Adrenal gland (tissue), 12 donors: ENCODE measurements around the gene XRCC1. TPM values are rescaled to one million over a fixed set of nuclear protein-coding genes. Genes with fewer than 3 reads are reported as not detected.

Source experiments
- DNase-seq, 7 donors: peaks; one replicate each; pipeline ENCODE4 v3.0.0-alpha.2; 2019 to 2020
- H3K27ac ChIP-seq, 5 donors: fragments of 200-600 bp; sonication (generic) in 4 of 5; 1 replicate in 3 of 5; 2 replicates in 2 of 5; pipeline versions ENCODE4 v1.5.1 to v1.8.0; 2016 to 2020; ENCODE audit warnings: mild to moderate bottlenecking in 1 of 5
- H3K27me3 ChIP-seq: fragments of 200-600 bp; 2 replicates; pipeline ENCODE4 v1.8.0; 2021
- H3K36me3 ChIP-seq, 2 donors: fragments of 200-600 bp; replicated peaks in 1 of 2; 1 replicate in 1 of 2; 2 replicates in 1 of 2; pipeline versions ENCODE4 v1.5.1 to v1.8.0; 2018 to 2022
- H3K4me1 ChIP-seq, 2 donors: fragments of 200-600 bp; replicated peaks in 1 of 2; 1 replicate in 1 of 2; 2 replicates in 1 of 2; pipeline versions ENCODE4 v1.5.1 to v1.8.0; 2018 to 2021
- H3K4me3 ChIP-seq, 4 donors: fragments of 200-600 bp; sonication (generic) in 3 of 4; one replicate each; pipeline ENCODE4 v1.5.1; 2016 to 2018
- H3K9me3 ChIP-seq, 3 donors: fragments of 200-600 bp; sonication (generic) in 1 of 3; replicated peaks in 1 of 3; 1 replicate in 2 of 3; 2 replicates in 1 of 3; pipeline versions ENCODE4 v1.5.1 to v1.8.0; 2016 to 2021
- CTCF ChIP-seq, 6 experiments: fragments of 450-650 bp in 4 of 6; fragments of 200-600 bp in 2 of 6; sonication (generic) in 1 of 6; IDR thresholded peaks; 1 replicate in 5 of 6; 2 replicates in 1 of 6; pipeline versions ENCODE4 v1.5.1 to v1.8.0; 2016 to 2021; ENCODE audit warnings: antibody characterized with exemption in 6 of 6, mild to moderate bottlenecking in 2 of 6, moderate library complexity in 1 of 6
- POLR2A ChIP-seq, 2 donors: fragments of 450-650 bp; IDR thresholded peaks; one replicate each; pipeline ENCODE4 v1.6.1; 2017; ENCODE audit warnings: antibody characterized with exemption in 2 of 2, mild to moderate bottlenecking in 2 of 2, moderate library complexity in 1 of 2
- WGBS, 4 donors: extraction: QIAGEN DNeasy Blood & Tissue Kit in 2 of 4; methylation state at CpG; one replicate each; pipeline versions ENCODE4 v1.1.5 to v1.1.7; 2013 to 2017; 5-methylcytosine and 5-hydroxymethylcytosine counted together
- intact Hi-C, 2 donors: fragments of 100-400 bp; cut with DNase I; formaldehyde crosslinking; loops; one replicate each; pipeline versions ENCODE4 v1.14.1 to v1.15.0; 2022 to 2023
- polyA plus RNA-seq, 3 donors: library from polyadenylated mRNA; stranded (reverse); fragments of 200-250 nt in 2 of 3; fragments of 350-450 nt in 1 of 3; fragmentation: Illumina TruSeq in 1 of 3; extraction: RNeasy Lipid Tissue Mini Kit (QIAGEN cat#74804) in 1 of 3; gene quantifications; one replicate each; pipeline ENCODE4 v1.2.3, GENCODE V29; 2013 to 2014
- total RNA-seq, 9 donors: library from RNA; depleted of rRNA in 4 of 9; stranded (reverse); fragments of >200 nt in 4 of 9; fragments of 120-200 nt in 1 of 9; fragmentation: NEBNext Ultra II Directional in 1 of 9; extraction: Animal tissue kit (Norgen Biotek cat#: 25700) in 1 of 9; gene quantifications; one replicate each; pipeline versions ENCODE4 v1.1.0 to v1.2.4, GENCODE V29; 2013 to 2023
- donor health status: healthy with polysubstance abuse.
- donor health status: Bipolar disorder and iron deficiency.
- donor health status: DM: yes; HTN: yes; CAD: no.
- donor health status: DM: no; HTN: no; CAD: no.
- donor health status: DM: no; HTN: no; CAD: no.
- donor health status: DM: yes; HTN: yes; CAD: no.

The XRCC1 gene
- total and polyA plus RNA-seq, 12 donors, result 15.7 to 37.2 (median 29.5) TPM

DNA sequence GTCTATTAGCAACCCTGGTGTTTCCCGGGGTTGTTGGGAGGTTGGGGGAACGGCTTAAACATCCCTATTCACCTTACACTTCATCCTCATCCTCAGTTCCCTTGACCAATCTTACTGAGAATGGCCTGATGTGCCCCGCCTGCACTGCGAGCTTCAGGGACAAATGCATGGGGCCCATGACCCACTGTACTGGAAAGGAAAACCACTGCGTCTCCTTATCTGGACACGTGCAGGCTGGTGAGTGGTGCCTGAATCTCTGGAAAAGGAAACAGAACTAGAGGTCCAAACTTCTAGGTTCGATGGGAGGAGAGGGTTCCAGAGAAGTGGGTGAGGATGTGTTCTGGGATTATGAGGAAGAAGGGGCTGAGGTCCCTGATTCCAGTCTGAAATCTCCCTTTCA lies 6.1 kb upstream of the XRCC1 start:
- Histone ChIP-seq H3K27me3 (no peaks in the 10 kb centered on the region), H3K36me3 (no peaks in the 10 kb centered on the region), H3K4me1 (peaks cover 4 to 24% of the 10 kb centered on the region in 2 donors), H3K27ac (peak overlapping the region in 2 of 5 donors; percentile 59 to 68), H3K4me3 (peak overlapping the region in 1 of 4 donors; percentile 50), H3K9me3 (no peaks in the 10 kb centered on the region)
- peak in 1 of 7 donors; percentile 56 for DNase-seq
- 32 to 56% (median 40%) methylated on average over 7 of the region's 7 CpGs for WGBS, 4 donors
- TF ChIP-seq CTCF (IDR thresholded peaks at IDR 0.05) (no peak), POLR2A (IDR thresholded peaks at IDR 0.05) (no peak)
- intact Hi-C loops, result no loop called here

GRCh38 chr19:43578787-43579186 lies 3.5 kb upstream of the XRCC1 start:
- 86 to 92% (median 88%) methylated on average over 3 of the region's 3 CpGs for WGBS, 4 donors
- Histone ChIP-seq H3K27ac (no peak overlapping the region), H3K36me3 (no peaks in the 10 kb centered on the region), H3K4me1 (peaks cover 9 to 34% of the 10 kb centered on the region in 2 donors), H3K4me3 (no peak overlapping the region), H3K27me3 (no peaks in the 10 kb centered on the region), H3K9me3 (no peaks in the 10 kb centered on the region)
- TF ChIP-seq CTCF (IDR thresholded peaks at IDR 0.05) (no peak), POLR2A (IDR thresholded peaks at IDR 0.05) (no peak)
- intact Hi-C loops, result no loop called here
- DNase-seq, result no peak

GRCh38 chr19:43575955-43576878 lies 890 bp upstream of the XRCC1 start:
- intact Hi-C loops, result no loop called here
- WGBS, 4 donors, result 71 to 76% (median 74%) methylated on average over 28 to 37 of the region's 37 CpGs

More at GRCh38 chr19:43575955-43576878, 890 bp upstream of the XRCC1 start:
- H3K4me1 ChIP-seq, result peaks cover 9 to 27% of the 10 kb centered on the region in 2 donors
- TF ChIP-seq POLR2A (IDR thresholded peaks at IDR 0.05) (no peak), CTCF (IDR thresholded peaks at IDR 0.05) (no peak)
- H3K27ac ChIP-seq, result peak overlapping the region in 2 of 5 donors; percentile 66 to 71
- no peaks in the 10 kb centered on the region for H3K27me3 ChIP-seq
- H3K36me3 ChIP-seq, result no peaks in the 10 kb centered on the region
- peak overlapping the region in 2 of 4 donors; percentile 8 to 54 for H3K4me3 ChIP-seq
- no peaks in the 10 kb centered on the region for H3K9me3 ChIP-seq
- peak in 1 of 7 donors; percentile 65 for DNase-seq
